Amniotic epithelial cell (primary cell): ENCODE measurements around the gene PREX1.
A peak's percentile ranks its signal among the peaks of the same experiment; 100 is the strongest.

Experiments
- DNase-seq: peaks from one replicate; pipeline ENCODE4 v3.0.0-alpha.2; 2010; ENCODE audit warnings: low read depth

Gene PREX1

GRCh38 chr20:48750941-48751635 lies 76.7 kb downstream of the PREX1 start:
- no peak for DNase-seq

- DNase-seq = no peak
Measured at GRCh38 chr20:48750376-48750775, 77.4 kb downstream of the PREX1 start.

- DNase-seq = no peak
Measured at GRCh38 chr20:48749437-48749836, 78.4 kb downstream of the PREX1 start.

GRCh38 chr20:48748556-48748955 lies 79.2 kb downstream of the PREX1 start:
- DNase-seq = no peak

GRCh38 chr20:48747840-48748414 lies 79.9 kb downstream of the PREX1 start:
- no peak for DNase-seq

GRCh38 chr20:48745330-48745729 lies 82.5 kb downstream of the PREX1 start:
- peak; percentile 55 for DNase-seq

- DNase-seq = no peak
Measured at GRCh38 chr20:48744515-48744914, 83.3 kb downstream of the PREX1 start.

- no peak for DNase-seq
Measured at GRCh38 chr20:48743807-48744206, 84.0 kb downstream of the PREX1 start.

GRCh38 chr20:48742912-48743680 lies 84.7 kb downstream of the PREX1 start:
- no peak for DNase-seq

- no peak for DNase-seq
Measured at GRCh38 chr20:48742233-48742632, 85.6 kb downstream of the PREX1 start.

GRCh38 chr20:48741669-48742068 lies 86.1 kb downstream of the PREX1 start:
- no peak for DNase-seq

GRCh38 chr20:48740712-48741111 lies 87.1 kb downstream of the PREX1 start:
- no peak for DNase-seq

GRCh38 chr20:48740292-48740649 lies 87.5 kb downstream of the PREX1 start:
- no peak for DNase-seq

GRCh38 chr20:48739395-48740291 lies 88.2 kb downstream of the PREX1 start:
- DNase-seq = no peak

GRCh38 chr20:48738399-48739304 lies 89.1 kb downstream of the PREX1 start:
- no peak for DNase-seq

- no peak for DNase-seq
Measured at GRCh38 chr20:48738094-48738398, 89.8 kb downstream of the PREX1 start.

- DNase-seq = no peak
Measured at GRCh38 chr20:48737434-48738093, 90.2 kb downstream of the PREX1 start.

GRCh38 chr20:48736636-48737035 lies 91.2 kb downstream of the PREX1 start:
- no peak for DNase-seq

GRCh38 chr20:48736231-48736630 lies 91.6 kb downstream of the PREX1 start:
- DNase-seq = no peak

- no peak for DNase-seq
Measured at GRCh38 chr20:48735112-48735511, 92.7 kb downstream of the PREX1 start.
